ENCODE measurements around the gene TFRC.
"Not testable (repeated sequence)": the region's sequence is repeated elsewhere in the genome, so short reads cannot be mapped to it uniquely, and the experiment has no call there.

TFRC gene

GRCh38 chr3:196004359-196005052 lies 77.4 kb downstream of the TFRC start:
- not testable (repeated sequence) for DNase-seq (ENCODE audit: low spot score)

- DNase-seq (ENCODE audit: low spot score) = no peak
Measured at GRCh38 chr3:196003611-196004010, 78.3 kb downstream of the TFRC start.

- not testable (repeated sequence) for DNase-seq (ENCODE audit: low spot score)
Measured at GRCh38 chr3:196002721-196003120, 79.2 kb downstream of the TFRC start.

- DNase-seq (ENCODE audit: low spot score) = not testable (repeated sequence)
Measured at GRCh38 chr3:196001240-196001639, 80.7 kb downstream of the TFRC start.

- DNase-seq (ENCODE audit: low spot score) = not testable (repeated sequence)
Measured at GRCh38 chr3:196000360-196000950, 81.4 kb downstream of the TFRC start.

GRCh38 chr3:195999896-196000295 lies 82.0 kb downstream of the TFRC start:
- DNase-seq (ENCODE audit: low spot score) = no peak
